HG03378 (cell line): Measurements from ENCODE around the gene CUTC.
"Not testable (repeated sequence)": the region's sequence is repeated elsewhere in the genome, so short reads cannot be mapped to it uniquely, and the experiment has no call there.

Source experiments
- ATAC-seq: cut with Tn5 transposase; IDR thresholded peaks from one replicate; pipeline ENCODE4 v1.9.1; 2021; ENCODE audit warnings: mild to moderate bottlenecking, moderate library complexity; ENCODE audit not compliant: unreplicated experiment

The CUTC gene

GRCh38 chr10:99732033-99732842 lies at the start of gene CUTC, which contains the start of gene COX15:
CUTC (plus strand) TSS chr10:99732234; CDS start chr10:99732349, 115 bp downstream.
COX15 (minus strand) TSS chr10:99732127; CDS start chr10:99732049, 78 bp downstream.
- ATAC-seq = peak; percentile 66

DNA sequence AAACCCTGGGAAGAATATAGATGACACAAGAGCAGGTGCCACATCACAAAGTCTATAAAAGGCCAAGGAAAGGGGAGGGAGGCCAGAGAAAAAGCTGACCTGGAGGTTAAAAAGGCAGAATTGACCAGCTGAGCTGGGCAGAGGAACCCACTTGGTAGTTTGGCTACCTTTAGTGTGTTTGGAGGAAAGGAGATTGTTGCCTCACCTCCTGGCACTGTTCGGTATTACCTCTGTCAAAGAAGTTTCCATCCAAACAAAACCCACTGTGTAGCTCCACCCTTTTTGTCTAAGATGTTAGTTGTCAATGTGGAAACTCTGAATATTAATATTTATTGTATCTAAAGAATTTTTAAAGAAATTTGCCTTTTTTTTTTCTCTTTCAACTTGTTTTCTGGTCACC lies 49.3 kb upstream of the CUTC start:
- ATAC-seq = no peak

DNA sequence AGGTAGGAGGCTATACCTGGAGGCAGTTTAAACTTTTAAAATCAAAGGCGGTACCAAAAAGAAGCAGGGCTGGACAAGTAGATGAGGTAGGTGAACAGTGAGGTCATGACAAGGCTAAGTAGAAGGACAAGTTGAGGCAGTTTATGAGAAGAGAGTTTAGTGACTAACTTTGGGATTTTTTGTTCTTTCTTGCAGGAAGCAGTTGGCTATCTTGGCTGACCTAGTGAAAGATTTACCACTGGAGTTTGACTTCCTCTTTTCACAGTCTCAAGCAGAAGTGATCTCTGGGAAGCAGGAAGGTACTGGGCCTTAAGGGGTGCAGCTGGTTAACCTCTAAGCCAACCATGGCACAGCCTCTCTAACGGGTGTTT lies 46.5 kb upstream of the CUTC start:
- ATAC-seq = peak; percentile 92

GRCh38 chr10:99689461-99689860 lies 42.6 kb upstream of the CUTC start:
- no peak for ATAC-seq

- no peak for ATAC-seq
Observed at GRCh38 chr10:99693933-99694583, 38.0 kb upstream of the CUTC start.

- no peak for ATAC-seq
Observed at GRCh38 chr10:99695761-99696160, 36.3 kb upstream of the CUTC start.

DNA sequence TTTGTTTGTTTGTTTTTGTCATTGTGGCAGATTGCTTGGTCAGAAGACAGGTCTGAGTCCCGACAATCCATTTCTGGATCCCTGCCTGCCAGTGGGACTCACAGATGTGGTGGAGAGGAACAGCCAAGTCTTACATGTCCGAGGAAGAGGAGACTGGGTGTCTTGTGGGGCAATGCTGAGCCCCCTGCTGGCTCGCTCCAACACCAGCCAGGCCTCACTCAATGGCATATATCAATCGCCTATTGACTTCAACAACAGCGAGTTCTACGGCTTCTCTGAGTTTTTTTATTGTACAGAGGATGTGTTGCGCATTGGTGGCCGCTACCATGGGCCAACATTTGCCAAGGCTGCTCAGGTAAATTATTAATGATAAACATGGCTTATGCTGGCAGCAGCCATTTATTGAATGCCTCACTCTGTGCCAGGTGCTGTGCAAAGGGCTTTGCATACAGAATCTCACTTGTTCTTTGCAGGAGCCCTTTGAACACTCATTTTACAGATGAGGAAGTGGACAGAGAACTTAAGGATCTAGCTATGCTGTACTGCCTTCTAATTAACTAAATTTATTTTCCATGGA lies 33.4 kb upstream of the CUTC start:
- ATAC-seq = no peak

- ATAC-seq = no peak
Observed at GRCh38 chr10:99700649-99701048, 31.4 kb upstream of the CUTC start.

DNA sequence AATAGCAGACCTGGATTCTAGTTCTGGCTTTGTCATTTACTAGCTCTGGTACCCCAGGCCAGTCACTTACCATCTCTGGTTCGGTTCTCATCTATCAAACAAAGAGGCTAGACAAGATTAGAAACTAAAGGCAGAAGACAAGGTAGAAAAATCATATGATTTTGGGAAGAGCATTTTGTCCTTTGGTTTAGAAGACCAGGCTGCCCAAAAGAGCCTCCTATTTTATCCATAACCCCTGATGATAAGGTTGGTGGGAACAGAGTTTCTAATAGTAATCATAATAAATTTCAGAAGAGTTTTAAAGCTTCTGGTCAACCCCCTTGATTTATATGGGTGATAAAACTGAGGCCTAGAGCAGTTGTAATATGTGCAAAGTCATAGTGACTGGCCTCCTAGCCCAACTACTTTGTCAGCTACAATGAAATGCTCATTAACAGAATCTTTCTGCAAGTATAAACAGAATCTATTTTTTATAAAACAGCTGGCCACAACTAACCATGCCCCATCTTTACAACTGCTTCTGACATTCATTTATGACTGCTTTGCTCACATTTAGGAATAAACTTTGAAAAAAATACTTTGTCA lies 23.5 kb upstream of the CUTC start:
- no peak for ATAC-seq

GRCh38 chr10:99709480-99710229 lies 22.4 kb upstream of the CUTC start:
- peak; percentile 76 for ATAC-seq

DNA sequence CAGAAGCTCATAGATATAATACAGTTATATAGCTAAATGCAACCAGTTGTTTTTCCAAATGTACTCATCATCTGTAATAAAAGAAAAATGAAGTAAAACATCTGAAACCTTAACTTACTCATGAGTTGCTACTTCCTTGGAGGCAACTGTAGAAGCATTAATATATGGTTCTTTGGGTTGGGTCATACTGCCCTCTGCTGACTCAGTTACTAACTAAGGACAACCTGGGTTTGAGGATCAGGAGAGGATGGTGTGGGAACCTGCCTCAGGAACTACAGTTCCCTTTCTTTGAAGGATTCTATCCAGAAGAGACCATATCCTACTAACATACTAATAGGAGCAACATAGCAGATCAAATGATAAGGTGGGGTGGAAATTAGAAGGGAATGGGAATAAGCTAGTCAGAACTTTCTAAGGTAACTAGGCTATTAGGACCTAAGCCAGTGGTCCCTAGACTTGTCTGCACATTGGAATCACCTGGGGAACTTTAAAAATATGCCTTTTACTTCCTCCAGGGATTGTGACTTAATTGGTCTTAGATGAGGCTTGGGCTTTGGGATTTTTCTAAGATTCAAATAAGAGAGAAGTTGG lies 20.8 kb upstream of the CUTC start:
- ATAC-seq = peak; percentile 62

DNA sequence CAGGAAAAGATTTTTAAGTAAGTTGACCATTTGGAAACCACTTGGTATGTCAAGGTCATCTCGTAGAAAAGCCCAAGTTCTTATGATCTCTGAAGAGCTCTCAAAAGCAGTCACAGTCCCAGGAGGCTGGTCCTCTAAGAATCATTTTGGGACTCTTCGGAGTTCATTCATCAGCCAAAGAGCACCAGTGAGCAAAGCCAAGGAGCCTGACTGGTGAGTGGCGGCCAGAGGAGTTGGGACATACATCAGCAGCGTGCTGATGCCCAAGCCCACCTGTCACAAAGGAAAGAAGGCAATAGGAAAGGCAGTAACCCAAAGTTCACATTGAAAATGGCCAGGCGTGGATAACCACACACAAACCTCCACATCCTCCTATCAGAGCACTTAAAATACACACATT lies 17.6 kb upstream of the CUTC start:
- no peak for ATAC-seq

GRCh38 chr10:99720387-99720786 lies 11.6 kb upstream of the CUTC start:
- ATAC-seq = no peak

DNA sequence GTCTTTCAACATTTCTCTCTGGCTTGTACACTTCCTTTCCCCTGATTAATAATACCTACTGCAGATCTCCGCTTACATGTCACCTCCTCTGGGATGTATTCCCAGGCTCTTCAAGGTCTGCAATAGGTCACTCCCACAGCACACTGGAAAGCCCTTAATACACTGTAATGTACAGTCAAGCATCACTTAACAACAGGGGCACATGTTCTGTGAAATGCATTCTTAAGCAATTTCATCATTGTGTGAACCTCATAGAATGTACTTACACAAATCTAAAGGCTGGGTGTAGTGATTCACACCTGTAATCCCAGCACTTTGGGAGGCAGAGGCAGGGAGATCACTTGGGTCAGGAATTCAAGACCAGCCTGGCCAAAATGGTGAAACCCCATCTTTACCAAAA lies 2.0 kb upstream of the CUTC start:
- no peak for ATAC-seq

GRCh38 chr10:99731306-99732032 lies 565 bp upstream of the CUTC start:
- ATAC-seq = no peak

- ATAC-seq = no peak
Observed at GRCh38 chr10:99733366-99733765, 1.3 kb downstream of the CUTC start.

DNA sequence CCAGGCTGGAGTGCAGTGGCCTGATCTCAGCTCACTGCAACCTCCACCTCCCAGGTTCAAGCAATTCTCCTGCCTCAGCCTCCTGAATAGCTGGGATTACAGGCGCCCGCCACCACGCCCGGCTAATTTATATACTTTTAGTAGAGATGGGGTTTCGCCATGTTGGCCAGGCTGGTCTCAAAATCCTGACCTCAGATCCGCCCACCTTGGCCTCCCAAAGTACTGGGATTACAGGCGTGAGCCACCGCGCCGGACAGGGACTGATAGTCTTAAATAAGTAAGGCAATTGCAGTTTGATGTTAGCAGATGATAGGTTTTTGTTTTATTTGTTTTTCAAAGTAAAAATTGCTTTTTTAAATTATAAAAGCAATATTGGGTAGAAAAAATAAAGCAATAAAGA lies 2.1 kb downstream of the CUTC start:
- ATAC-seq = not testable (repeated sequence)

- no peak for ATAC-seq
Observed at GRCh38 chr10:99740260-99740659, 8.2 kb downstream of the CUTC start.

DNA sequence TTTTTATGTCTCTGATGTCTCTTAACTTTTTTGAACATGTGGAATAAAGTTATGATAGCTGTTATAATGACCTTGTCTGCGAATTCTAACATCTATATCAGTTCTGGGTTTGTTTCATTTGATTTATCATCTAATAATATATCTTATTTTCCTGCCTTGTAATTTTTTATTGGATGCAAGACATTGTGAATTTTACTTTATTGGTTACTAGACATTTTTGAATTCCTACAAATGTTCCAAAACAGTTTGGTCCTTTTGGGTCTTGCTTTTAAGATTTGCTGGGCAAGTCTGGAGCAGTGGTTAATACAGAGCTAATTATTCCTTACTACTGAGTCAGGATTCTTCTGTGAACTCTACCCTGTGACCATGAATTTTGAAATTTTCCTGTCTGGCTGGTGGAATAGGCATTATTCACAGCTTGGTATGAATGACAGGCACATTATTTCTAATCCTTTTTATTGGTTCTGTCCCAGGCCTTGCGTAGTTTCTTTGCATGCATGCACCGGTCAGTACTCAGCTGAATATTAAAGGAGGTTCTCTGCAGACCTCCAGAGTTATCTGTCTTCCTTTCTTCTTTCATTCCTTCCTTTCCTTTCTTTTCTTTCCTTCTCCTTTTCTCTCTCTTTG lies 9.0 kb downstream of the CUTC start:
- ATAC-seq = no peak
